ENCODE results near the gene AOX1.

- TF ChIP-seq ZSCAN32 (CRISPR knock-in tag; IDR thresholded peaks at IDR 0.05), result no peak
- TF ChIP-seq ZFX (CRISPR knock-in tag; IDR thresholded peaks at IDR 0.05), result no peak
Measured at GRCh38 chr2:200625958-200626363, 40.1 kb downstream of the AOX1 start.

Data from K562 (cell line).